Naive B cell (primary cell): ENCODE measurements around the gene TBX5. TPM values are rescaled to one million over a fixed set of nuclear protein-coding genes. Genes with fewer than 3 reads are reported as not detected.

Experiments used
- ATAC-seq, 2 donors: fragments of 150-1000 bp; cut with Tn5 transposase; 2 replicates each; pipeline ENCODE4 v1.10.0; 2021; ENCODE audit warnings: low read depth in 2 of 2, mild to moderate bottlenecking in 2 of 2, moderate library complexity in 2 of 2
- DNase-seq: peaks from one replicate; pipeline ENCODE4 v3.0.0; 2022
- H3K27ac Mint-ChIP-seq, 6 donors: one replicate each; pipeline ENCODE4 v1.8.0; 2020 to 2022; ENCODE audit warnings: mild to moderate bottlenecking in 6 of 6, mixed read lengths in 6 of 6, moderate library complexity in 5 of 6, inconsistent platforms in 2 of 6
- H3K27me3 Mint-ChIP-seq, 3 donors: one replicate each; pipeline ENCODE4 v1.8.0; 2021 to 2022; ENCODE audit warnings: mixed read lengths in 3 of 3, mild to moderate bottlenecking in 1 of 3
- H3K36me3 Mint-ChIP-seq, 2 donors: one replicate each; pipeline ENCODE4 v1.8.0; 2020 to 2022; ENCODE audit warnings: mixed read lengths in 2 of 2, inconsistent platforms in 1 of 2, mild to moderate bottlenecking in 1 of 2
- H3K4me1 Mint-ChIP-seq, 3 donors: one replicate each; pipeline ENCODE4 v1.8.0; 2020 to 2022; ENCODE audit warnings: mixed read lengths in 3 of 3, inconsistent platforms in 1 of 3, mild to moderate bottlenecking in 1 of 3, moderate library complexity in 1 of 3
- H3K4me3 Mint-ChIP-seq, 8 donors: one replicate each; pipeline ENCODE4 v1.8.0; 2020 to 2022; ENCODE audit warnings: mild to moderate bottlenecking in 8 of 8, mixed read lengths in 8 of 8, moderate library complexity in 8 of 8, inconsistent platforms in 2 of 8
- H3K9me3 Mint-ChIP-seq, 7 donors: one replicate each; pipeline ENCODE4 v1.8.0; 2020 to 2022; ENCODE audit warnings: mixed read lengths in 7 of 7, mild to moderate bottlenecking in 5 of 7, inconsistent platforms in 2 of 7, moderate library complexity in 1 of 7
- polyA plus RNA-seq, 6 donors: library from polyadenylated mRNA; unstranded; fragments of 300-500 nt; fragmentation: Illumina TruSeq; gene quantifications; one replicate each; pipeline ENCODE4 v1.2.3, GENCODE V29; 2021; ENCODE audit warnings: low read depth in 6 of 6

TBX5 gene
- polyA plus RNA-seq, 6 donors from 2014 or later = not detected

DNA sequence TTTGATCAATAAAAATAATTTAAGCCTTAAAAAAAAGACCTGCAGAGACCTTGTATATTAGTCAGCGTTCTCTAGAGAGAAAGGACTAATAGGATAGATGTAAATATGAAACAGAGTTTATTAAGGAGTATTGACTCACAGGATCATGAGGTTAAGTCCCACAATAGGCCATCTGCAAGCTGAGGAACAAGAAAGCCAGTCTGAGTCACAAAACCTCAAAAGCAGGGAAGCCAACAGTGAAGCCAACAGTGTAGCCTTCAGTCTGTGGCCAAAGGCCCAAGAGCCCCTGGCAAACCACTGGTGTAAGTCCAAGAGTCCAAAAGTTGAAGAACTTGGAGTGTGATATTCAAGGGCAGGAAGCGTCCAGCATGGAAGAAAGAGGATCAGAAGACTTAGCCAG lies 66.3 kb downstream of the TBX5 start:
- ATAC-seq (no peak), DNase-seq (no peak)
- H3K27ac Mint-ChIP-seq = no peak overlapping the region
- H3K4me1 Mint-ChIP-seq = no peaks in the 10 kb centered on the region
- H3K9me3 Mint-ChIP-seq = peaks cover 0 to 8% (median 0%) of the 10 kb centered on the region in 7 donors
- no peak overlapping the region for H3K4me3 Mint-ChIP-seq
- H3K27me3 Mint-ChIP-seq = peaks cover 23 to 27% (median 24%) of the 10 kb centered on the region in 3 donors
- H3K36me3 Mint-ChIP-seq = no peaks in the 10 kb centered on the region

- H3K27me3 Mint-ChIP-seq = peaks cover 21 to 24% (median 22%) of the 10 kb centered on the region in 3 donors
Observed at GRCh38 chr12:114335607-114336006, 70.3 kb downstream of the TBX5 start.

DNA sequence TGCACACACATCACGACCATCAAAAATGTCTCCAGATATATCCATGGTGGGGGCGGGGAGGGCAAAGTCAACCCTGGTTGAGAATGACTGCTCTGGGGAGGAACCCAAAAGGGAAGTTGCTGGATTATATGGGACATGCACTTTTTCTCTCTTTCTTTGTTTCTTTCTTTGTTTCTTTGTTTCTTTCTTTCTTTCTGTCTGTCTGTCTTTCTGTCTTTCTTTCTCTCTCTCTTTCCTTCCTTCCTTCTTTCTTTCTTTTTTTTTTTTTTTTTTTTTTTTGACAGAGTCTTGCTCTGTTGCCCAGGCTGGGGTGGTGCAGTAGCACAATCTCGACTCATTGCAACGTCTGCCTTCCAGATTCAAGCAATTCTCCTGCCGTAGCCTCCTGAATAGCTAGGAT lies 71.5 kb downstream of the TBX5 start:
- ATAC-seq (no peak), DNase-seq (no peak)
- Mint-ChIP-seq H3K36me3 (peaks cover 0 to 7% of the 10 kb centered on the region in 2 donors), H3K4me3 (no peak overlapping the region), H3K9me3 (peaks cover 5 to 22% (median 15%) of the 10 kb centered on the region in 7 donors), H3K27ac (no peak overlapping the region), H3K27me3 (peaks cover 21 to 22% (median 21%) of the 10 kb centered on the region in 3 donors), H3K4me1 (peaks cover 0 to 4% (median 0%) of the 10 kb centered on the region in 3 donors)

More at GRCh38 chr12:114335607-114336006, 70.3 kb downstream of the TBX5 start:
- H3K36me3 Mint-ChIP-seq = peaks cover 0 to 7% of the 10 kb centered on the region in 2 donors
- no peak overlapping the region for H3K4me3 Mint-ChIP-seq
- H3K27ac Mint-ChIP-seq = no peak overlapping the region
- H3K4me1 Mint-ChIP-seq = peaks cover 0 to 4% (median 0%) of the 10 kb centered on the region in 3 donors
- ATAC-seq (no peak), DNase-seq (no peak)
- H3K9me3 Mint-ChIP-seq = peaks cover 5 to 12% (median 10%) of the 10 kb centered on the region in 7 donors

DNA sequence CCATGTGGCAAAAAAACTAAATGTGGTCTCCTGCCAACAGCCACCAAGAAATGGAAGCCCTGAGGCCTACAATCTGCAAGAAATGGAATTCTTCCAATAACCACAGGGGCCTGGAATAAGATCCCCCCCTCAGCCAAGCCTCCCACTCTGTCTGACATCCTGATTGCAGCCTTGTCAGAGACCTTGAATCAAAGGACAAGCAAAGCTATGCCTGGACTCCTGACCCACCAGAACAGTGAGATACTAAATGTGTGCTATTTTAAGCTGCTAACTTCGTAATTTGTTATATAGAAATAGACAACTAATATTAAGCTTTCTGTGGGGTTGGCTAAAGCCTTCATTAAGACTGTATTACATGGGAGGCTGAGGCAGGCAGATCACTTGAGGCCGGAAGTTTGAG lies 77.7 kb downstream of the TBX5 start:
- Mint-ChIP-seq H3K36me3 (peaks cover 0 to 7% of the 10 kb centered on the region in 2 donors), H3K4me3 (no peak overlapping the region), H3K27me3 (peaks cover 0 to 5% (median 5%) of the 10 kb centered on the region in 3 donors), H3K9me3 (peaks cover 4 to 35% (median 16%) of the 10 kb centered on the region in 7 donors), H3K27ac (no peak overlapping the region), H3K4me1 (no peaks in the 10 kb centered on the region)
- ATAC-seq (no peak), DNase-seq (no peak)

- Mint-ChIP-seq H3K27me3 (peaks cover 0 to 5% (median 5%) of the 10 kb centered on the region in 3 donors), H3K27ac (no peak overlapping the region), H3K36me3 (peaks cover 0 to 7% of the 10 kb centered on the region in 2 donors), H3K9me3 (peaks cover 4 to 35% (median 16%) of the 10 kb centered on the region in 7 donors), H3K4me3 (no peak overlapping the region), H3K4me1 (no peaks in the 10 kb centered on the region)
- DNase-seq (no peak), ATAC-seq (no peak)
Observed at GRCh38 chr12:114327765-114328164, 78.2 kb downstream of the TBX5 start.

- DNase-seq = no peak
- Mint-ChIP-seq H3K9me3 (peaks cover 0 to 4% (median 4%) of the 10 kb centered on the region in 7 donors), H3K27ac (no peak overlapping the region), H3K27me3 (no peaks in the 10 kb centered on the region), H3K4me3 (no peak overlapping the region), H3K36me3 (no peaks in the 10 kb centered on the region), H3K4me1 (no peaks in the 10 kb centered on the region)
- no peak for ATAC-seq
Observed at GRCh38 chr12:114321524-114321923, 84.4 kb downstream of the TBX5 start.

DNA sequence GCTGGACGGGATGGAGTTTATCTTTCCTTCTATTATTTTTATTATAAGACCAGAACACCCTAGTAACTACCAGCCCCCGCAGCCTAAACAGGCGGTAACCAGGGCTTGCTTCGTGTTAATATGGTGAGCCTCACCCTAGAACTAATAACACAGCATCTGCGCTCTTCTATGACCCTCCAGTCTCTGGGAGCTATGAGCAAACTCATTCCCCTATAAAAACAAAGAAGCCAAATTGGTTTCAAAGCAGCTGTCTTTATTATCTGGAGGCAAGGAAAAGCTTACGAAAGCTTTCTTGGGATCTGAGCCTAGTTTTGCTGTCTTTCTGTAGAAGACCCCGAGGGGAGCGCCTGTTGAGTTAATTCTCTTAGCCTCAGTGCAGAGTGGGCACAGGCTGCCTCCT lies 85.0 kb downstream of the TBX5 start:
- Mint-ChIP-seq H3K4me3 (no peak overlapping the region), H3K4me1 (no peaks in the 10 kb centered on the region), H3K9me3 (peaks cover 0 to 4% (median 4%) of the 10 kb centered on the region in 7 donors), H3K27me3 (no peaks in the 10 kb centered on the region), H3K36me3 (no peaks in the 10 kb centered on the region), H3K27ac (no peak overlapping the region)
- ATAC-seq (no peak), DNase-seq (no peak)

DNA sequence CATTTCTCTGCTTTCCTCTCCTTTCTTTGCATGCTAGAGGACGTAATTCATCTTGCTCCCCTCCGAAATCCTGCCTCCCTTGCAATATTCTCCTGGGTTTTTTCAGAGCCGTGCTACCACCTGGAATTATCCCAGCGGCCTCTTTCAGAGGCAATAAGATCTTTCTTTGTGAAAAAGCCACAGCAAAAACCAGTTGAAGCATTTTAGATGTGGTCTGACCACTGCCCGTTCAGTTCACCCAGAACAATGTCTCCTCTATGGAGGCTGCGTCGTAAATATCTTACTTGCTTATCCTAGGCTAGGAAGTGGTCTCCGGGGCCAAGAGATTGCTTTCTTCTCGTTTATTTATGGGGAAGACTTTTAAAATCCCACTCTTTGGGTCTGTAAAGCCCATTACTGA lies 85.8 kb downstream of the TBX5 start:
- H3K27ac Mint-ChIP-seq = no peak overlapping the region
- no peaks in the 10 kb centered on the region for H3K27me3 Mint-ChIP-seq
- peaks cover 0 to 4% (median 4%) of the 10 kb centered on the region in 7 donors for H3K9me3 Mint-ChIP-seq
- H3K4me3 Mint-ChIP-seq = no peak overlapping the region
- H3K4me1 Mint-ChIP-seq = no peaks in the 10 kb centered on the region
- DNase-seq = no peak
- no peak for ATAC-seq
- H3K36me3 Mint-ChIP-seq = no peaks in the 10 kb centered on the region

DNA sequence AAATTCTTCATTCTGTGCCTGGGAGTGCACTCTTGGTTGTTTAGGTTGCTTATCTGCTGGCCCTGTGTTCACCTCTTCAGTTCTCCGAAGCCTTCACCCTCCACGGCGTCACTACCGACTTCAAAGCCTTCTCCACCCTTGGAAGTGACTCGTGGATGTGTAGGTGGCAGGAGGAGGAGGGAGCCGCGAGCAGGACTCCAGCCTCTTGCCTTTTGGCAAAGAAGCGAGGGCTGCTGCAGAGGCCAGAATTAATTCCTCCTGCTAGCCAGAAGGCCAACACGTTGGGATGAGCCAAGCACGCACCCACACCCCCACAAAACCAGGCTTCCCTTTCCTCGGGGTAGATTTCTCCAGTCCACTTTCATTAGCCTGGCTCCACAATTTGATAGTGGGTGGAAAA lies 86.5 kb downstream of the TBX5 start:
- Mint-ChIP-seq H3K9me3 (peaks cover 0 to 4% (median 4%) of the 10 kb centered on the region in 7 donors), H3K36me3 (no peaks in the 10 kb centered on the region)
- ATAC-seq = no peak

DNA sequence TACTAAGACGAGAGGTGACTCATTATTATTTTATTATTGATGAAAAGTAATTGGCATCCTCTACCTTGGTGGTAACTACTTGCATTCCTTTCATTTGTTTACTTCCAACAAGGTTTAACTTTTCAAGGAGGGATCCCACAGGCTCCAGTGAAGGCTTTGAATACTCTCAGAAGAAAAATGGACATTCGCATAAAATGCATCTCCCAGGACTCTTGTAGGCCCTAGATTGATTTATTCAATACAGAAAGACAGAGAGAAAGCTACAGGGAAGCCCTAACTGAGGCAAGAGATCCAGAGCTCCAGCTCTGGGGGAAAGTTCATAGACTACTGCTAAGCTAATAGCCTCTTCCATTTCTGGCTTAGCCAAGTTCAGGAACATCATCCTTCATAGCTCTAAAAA lies 87.0 kb downstream of the TBX5 start:
- H3K27me3 Mint-ChIP-seq = no peaks in the 10 kb centered on the region
- DNase-seq (no peak), ATAC-seq (no peak)
- peak overlapping the region in 1 of 6 donors; percentile 1 for H3K27ac Mint-ChIP-seq
- H3K4me1 Mint-ChIP-seq = no peaks in the 10 kb centered on the region
- H3K36me3 Mint-ChIP-seq = no peaks in the 10 kb centered on the region
- no peak overlapping the region for H3K4me3 Mint-ChIP-seq
- H3K9me3 Mint-ChIP-seq = peaks cover 0 to 4% (median 4%) of the 10 kb centered on the region in 7 donors

More for the DNA sequence above, 86.5 kb downstream of the TBX5 start:
- Mint-ChIP-seq H3K27me3 (no peaks in the 10 kb centered on the region), H3K4me1 (no peaks in the 10 kb centered on the region), H3K4me3 (no peak overlapping the region), H3K27ac (no peak overlapping the region)
- no peak for DNase-seq

DNA sequence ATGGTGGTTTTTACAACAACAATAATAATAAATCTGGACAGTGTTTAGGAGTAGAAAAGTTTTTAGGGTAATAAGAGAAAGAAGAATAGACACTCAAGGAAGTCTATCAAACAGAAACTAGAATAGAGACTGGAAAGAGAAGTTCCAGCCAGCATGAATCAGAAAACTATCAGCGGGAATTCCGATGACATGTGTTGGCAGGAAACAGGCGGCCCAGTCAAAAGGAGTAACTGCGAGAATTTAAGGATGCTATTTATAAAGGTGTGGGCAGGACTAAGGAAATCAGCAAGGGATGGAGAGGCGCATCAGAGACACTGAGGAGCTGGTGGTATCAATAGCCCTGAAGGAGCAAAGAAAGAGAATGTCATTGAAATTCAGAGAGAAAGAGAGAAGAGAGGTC lies 89.9 kb downstream of the TBX5 start:
- peaks cover 0 to 4% (median 0%) of the 10 kb centered on the region in 7 donors for H3K9me3 Mint-ChIP-seq
- no peak for ATAC-seq
- H3K4me3 Mint-ChIP-seq = no peak overlapping the region
- no peak for DNase-seq
- no peaks in the 10 kb centered on the region for H3K27me3 Mint-ChIP-seq
- H3K36me3 Mint-ChIP-seq = no peaks in the 10 kb centered on the region
- no peak overlapping the region for H3K27ac Mint-ChIP-seq
- no peaks in the 10 kb centered on the region for H3K4me1 Mint-ChIP-seq

- ATAC-seq (no peak), DNase-seq (no peak)
- Mint-ChIP-seq H3K9me3 (peaks cover 0 to 4% (median 0%) of the 10 kb centered on the region in 7 donors), H3K4me3 (no peak overlapping the region), H3K36me3 (no peaks in the 10 kb centered on the region), H3K27ac (no peak overlapping the region), H3K27me3 (peaks cover 0 to 6% (median 0%) of the 10 kb centered on the region in 3 donors), H3K4me1 (no peaks in the 10 kb centered on the region)
Observed at GRCh38 chr12:114314974-114315720, 90.8 kb downstream of the TBX5 start.

GRCh38 chr12:114314403-114314802 lies 91.5 kb downstream of the TBX5 start:
- DNase-seq = no peak
- Mint-ChIP-seq H3K27me3 (peaks cover 0 to 6% (median 0%) of the 10 kb centered on the region in 3 donors), H3K36me3 (no peaks in the 10 kb centered on the region), H3K9me3 (peaks cover 0 to 4% (median 0%) of the 10 kb centered on the region in 7 donors), H3K27ac (no peak overlapping the region), H3K4me1 (no peaks in the 10 kb centered on the region), H3K4me3 (no peak overlapping the region)
- ATAC-seq = no peak

GRCh38 chr12:114313910-114314309 lies 92.0 kb downstream of the TBX5 start:
- peaks cover 0 to 4% (median 0%) of the 10 kb centered on the region in 7 donors for H3K9me3 Mint-ChIP-seq
- ATAC-seq = no peak
- H3K4me1 Mint-ChIP-seq = no peaks in the 10 kb centered on the region
- no peak for DNase-seq
- peaks cover 0 to 9% (median 0%) of the 10 kb centered on the region in 3 donors for H3K27me3 Mint-ChIP-seq
- H3K36me3 Mint-ChIP-seq = no peaks in the 10 kb centered on the region
- H3K4me3 Mint-ChIP-seq = no peak overlapping the region
- no peak overlapping the region for H3K27ac Mint-ChIP-seq
